Choroid plexus epithelial cell (primary cell): ENCODE results near the gene RARS1.
A peak's percentile ranks its signal among the peaks of the same experiment; 100 is the strongest.

Source experiments
- DNase-seq: peaks from one replicate; pipeline ENCODE4 v3.0.0-alpha.2; 2010; ENCODE audit warnings: low read depth
- H3K4me3 ChIP-seq: 2 replicates; pipeline ENCODE4 v1.5.1; 2011; ENCODE audit warnings: low read depth, mild to moderate bottlenecking, control low read depth, low read length, moderate library complexity
- TF ChIP-seq, protein P1 (sequence below): conservative IDR thresholded peaks from 2 replicates; pipeline ENCODE4 v1.5.1; 2011; ENCODE audit warnings: low read depth, mild to moderate bottlenecking, control low read depth, inconsistent platforms, low read length, moderate library complexity

The RARS1 gene

GRCh38 chr5:168502563-168503237 is 16.4 kb downstream of the RARS1 start:
- DNase-seq = no peak
- TF ChIP-seq, protein P1, sequence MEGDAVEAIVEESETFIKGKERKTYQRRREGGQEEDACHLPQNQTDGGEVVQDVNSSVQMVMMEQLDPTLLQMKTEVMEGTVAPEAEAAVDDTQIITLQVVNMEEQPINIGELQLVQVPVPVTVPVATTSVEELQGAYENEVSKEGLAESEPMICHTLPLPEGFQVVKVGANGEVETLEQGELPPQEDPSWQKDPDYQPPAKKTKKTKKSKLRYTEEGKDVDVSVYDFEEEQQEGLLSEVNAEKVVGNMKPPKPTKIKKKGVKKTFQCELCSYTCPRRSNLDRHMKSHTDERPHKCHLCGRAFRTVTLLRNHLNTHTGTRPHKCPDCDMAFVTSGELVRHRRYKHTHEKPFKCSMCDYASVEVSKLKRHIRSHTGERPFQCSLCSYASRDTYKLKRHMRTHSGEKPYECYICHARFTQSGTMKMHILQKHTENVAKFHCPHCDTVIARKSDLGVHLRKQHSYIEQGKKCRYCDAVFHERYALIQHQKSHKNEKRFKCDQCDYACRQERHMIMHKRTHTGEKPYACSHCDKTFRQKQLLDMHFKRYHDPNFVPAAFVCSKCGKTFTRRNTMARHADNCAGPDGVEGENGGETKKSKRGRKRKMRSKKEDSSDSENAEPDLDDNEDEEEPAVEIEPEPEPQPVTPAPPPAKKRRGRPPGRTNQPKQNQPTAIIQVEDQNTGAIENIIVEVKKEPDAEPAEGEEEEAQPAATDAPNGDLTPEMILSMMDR = no peak
- H3K4me3 ChIP-seq = no peak overlapping the region

DNA sequence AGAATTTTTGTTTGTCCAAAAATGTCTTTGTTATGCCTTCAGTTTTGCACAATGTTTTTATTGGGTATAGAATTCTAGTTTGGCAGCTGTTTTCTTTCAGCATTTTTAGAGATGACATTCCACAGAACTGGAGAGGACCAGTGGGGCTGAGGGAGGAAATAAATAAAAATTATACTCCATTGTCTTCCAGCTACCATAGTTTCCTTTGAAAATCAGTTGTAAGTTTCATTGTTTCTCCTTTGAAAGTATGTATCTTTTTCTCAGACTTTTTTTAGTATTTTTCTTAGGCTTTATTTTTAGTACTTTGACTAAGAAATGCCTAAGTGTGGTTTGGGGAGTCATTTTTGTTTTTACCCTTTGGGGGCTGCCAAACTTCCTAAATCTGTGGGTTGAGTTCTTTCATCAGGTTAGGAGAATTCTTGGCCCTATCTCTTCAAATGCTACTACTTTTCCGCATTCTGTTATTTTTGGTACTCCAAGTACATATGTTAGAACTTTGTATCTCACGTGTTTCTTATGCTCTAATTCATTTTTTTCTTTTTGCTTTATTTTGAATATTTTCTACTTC is 27.7 kb downstream of the RARS1 start:
- no peak for DNase-seq
- H3K4me3 ChIP-seq = no peak overlapping the region
- TF ChIP-seq, protein P1 = no peak

- DNase-seq = no peak
- no peak overlapping the region for H3K4me3 ChIP-seq
- TF ChIP-seq, protein P1 = no peak
Observed at GRCh38 chr5:168525856-168526255, 39.6 kb downstream of the RARS1 start.

GRCh38 chr5:168527756-168528295 is 41.6 kb downstream of the RARS1 start:
- TF ChIP-seq, protein P1 = no peak
- DNase-seq = no peak
- H3K4me3 ChIP-seq = no peak overlapping the region

DNA sequence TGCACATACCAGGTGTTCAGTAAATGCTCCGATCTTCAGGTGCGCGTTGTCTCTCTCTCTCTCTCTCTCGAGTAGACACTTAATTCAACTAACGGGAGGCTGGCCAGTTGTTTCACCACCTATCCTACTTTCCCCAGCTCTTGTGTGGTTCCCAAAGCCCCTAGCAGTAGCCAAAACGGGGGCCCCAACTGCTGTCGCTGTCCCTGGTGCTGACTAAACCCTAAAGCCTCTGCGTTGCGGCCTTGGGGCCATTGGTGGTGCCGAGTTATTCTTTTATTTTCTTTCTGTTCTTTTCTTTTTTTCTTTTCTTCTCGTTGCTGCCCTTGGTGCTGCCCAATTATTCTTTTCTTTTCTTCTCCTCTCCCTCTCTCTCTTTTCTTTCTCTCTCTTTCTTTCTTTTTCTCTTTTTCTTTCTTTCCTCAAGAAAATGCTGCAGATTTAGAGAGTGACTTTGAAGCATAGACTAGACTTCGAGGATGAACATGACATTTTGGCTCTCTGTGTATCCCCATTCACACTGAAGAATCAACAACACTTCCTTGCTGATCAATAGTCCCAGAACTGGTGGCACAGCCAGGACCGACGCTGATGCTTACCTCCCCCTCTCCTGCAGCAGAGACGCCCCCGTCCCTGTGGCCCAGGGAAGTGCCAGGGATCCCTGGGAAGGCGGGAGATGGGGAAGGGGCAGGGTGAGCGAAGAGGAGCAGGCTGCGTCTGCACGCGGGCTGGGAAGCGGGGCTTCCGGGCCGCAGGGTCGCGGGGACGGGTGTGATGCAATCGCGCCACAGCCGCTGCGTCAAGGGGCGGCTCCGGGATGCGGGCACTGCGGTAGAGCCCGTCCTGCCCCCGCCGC is 42.5 kb downstream of the RARS1 start, which contains the start of gene FBLL1:
FBLL1 (plus strand) TSS at position 785 of the 853 bp plus-strand sequence. CDS start 200 bp downstream, outside the sequence.
- peak; percentile 42 for DNase-seq
- TF ChIP-seq, protein P1 = no peak
- H3K4me3 ChIP-seq = peak within 1 kb of the TSS; percentile 42

DNA sequence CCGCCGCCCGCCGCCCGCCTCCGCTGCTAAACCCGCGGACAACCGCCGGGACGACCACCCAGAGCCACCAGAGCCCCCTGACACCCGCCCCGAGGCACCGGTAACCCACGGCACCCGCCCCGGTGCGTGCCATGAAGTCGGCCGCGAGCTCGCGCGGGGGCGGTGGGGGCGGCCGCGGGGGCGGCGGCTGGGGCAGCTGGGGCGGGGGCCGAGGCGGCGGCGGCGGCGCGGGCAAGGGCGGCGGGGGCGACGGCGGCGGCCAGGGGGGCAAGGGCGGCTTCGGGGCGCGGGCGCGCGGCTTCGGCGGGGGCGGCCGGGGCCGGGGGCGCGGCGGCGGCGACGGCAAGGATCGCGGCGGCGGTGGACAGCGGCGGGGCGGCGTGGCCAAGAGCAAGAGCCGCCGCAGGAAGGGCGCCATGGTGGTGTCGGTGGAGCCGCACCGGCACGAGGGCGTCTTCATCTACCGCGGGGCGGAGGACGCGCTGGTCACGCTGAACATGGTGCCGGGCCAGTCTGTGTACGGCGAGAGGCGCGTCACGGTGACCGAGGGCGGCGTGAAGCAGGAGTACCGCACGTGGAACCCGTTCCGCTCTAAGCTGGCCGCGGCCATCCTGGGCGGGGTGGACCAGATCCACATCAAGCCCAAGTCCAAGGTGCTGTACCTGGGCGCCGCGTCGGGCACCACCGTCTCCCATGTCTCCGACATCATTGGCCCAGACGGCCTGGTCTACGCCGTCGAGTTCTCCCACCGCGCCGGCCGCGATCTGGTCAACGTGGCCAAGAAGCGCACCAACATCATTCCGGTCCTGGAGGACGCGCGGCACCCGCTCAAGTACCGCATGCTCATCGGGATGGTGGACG is 43.3 kb downstream of the RARS1 start:
- no peak for DNase-seq
- H3K4me3 ChIP-seq = peak overlapping the region; percentile 42
- TF ChIP-seq, protein P1 = no peak
